A549 (cell line): ENCODE results near the gene TRIM26.

ENCODE experiments used
- CHD2 ChIP-seq: fragments of 150-350 bp; IDR thresholded peaks from 2 replicates; pipeline ENCODE4 v1.6.1; 2014; ENCODE audit warnings: low read length; ENCODE audit not compliant: partially characterized antibody
- EHMT2 ChIP-seq: fragments of 200-600 bp; sonication (generic); IDR thresholded peaks from 2 replicates; pipeline ENCODE4 v1.6.1; 2016; ENCODE audit warnings: antibody characterized with exemption, low read depth, mild to moderate bottlenecking, moderate library complexity
- POLR2A ChIP-seq: IDR thresholded peaks from 2 replicates; pipeline ENCODE4 v1.6.1; 2012; ENCODE audit warnings: mild to moderate bottlenecking, low read length
- TF ChIP-seq, protein P1 (sequence below): fragments of >200 bp; sonication (Bioruptor Twin); formaldehyde crosslinking; IDR thresholded peaks from 3 replicates; pipeline ENCODE4 v1.5.1; 2016
- TF ChIP-seq, protein P2 (sequence below): fragments of 200-600 bp; sonication (generic); IDR thresholded peaks from 2 replicates; pipeline ENCODE4 v1.6.1; 2016; ENCODE audit warnings: antibody characterized with exemption, mild to moderate bottlenecking, moderate library complexity

DNA sequence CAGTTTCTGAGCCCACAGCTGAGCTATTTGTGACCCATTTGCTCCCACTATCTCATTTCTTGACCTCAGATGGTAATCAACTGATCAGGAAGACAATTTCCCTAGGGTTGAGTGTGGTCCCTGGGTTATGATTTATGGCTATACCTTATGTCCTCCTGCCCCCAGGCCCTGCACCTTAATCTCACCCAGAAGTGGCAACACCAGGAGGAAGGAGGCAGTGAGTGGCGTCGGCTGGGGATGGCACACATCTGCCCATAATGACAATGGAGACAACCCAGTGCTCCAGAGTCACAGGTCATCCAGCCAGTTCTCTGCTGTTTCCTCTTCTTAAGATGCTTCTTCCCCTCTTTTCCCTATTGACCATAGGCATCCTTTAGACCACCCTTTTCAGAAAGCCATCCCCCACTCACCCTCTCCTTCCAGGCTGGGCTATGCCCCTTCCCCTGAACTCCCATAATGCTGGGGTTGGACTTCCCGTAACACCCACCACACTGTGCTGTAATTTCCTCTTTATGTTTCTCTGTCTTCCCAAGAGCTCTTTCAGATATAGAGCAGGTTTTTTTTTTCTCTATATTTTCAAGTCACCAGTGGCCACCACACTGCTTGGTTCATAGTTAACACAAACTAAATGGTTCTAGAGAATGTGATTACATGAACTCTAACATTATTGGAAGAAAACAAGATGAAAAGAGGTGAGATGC, 60.1 kb downstream of the TRIM26 start:
- TF ChIP-seq POLR2A (no peak), CHD2 (no peak), EHMT2 (no peak)
- TF ChIP-seq, protein P1, sequence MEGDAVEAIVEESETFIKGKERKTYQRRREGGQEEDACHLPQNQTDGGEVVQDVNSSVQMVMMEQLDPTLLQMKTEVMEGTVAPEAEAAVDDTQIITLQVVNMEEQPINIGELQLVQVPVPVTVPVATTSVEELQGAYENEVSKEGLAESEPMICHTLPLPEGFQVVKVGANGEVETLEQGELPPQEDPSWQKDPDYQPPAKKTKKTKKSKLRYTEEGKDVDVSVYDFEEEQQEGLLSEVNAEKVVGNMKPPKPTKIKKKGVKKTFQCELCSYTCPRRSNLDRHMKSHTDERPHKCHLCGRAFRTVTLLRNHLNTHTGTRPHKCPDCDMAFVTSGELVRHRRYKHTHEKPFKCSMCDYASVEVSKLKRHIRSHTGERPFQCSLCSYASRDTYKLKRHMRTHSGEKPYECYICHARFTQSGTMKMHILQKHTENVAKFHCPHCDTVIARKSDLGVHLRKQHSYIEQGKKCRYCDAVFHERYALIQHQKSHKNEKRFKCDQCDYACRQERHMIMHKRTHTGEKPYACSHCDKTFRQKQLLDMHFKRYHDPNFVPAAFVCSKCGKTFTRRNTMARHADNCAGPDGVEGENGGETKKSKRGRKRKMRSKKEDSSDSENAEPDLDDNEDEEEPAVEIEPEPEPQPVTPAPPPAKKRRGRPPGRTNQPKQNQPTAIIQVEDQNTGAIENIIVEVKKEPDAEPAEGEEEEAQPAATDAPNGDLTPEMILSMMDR = no peak
- TF ChIP-seq, protein P2, sequence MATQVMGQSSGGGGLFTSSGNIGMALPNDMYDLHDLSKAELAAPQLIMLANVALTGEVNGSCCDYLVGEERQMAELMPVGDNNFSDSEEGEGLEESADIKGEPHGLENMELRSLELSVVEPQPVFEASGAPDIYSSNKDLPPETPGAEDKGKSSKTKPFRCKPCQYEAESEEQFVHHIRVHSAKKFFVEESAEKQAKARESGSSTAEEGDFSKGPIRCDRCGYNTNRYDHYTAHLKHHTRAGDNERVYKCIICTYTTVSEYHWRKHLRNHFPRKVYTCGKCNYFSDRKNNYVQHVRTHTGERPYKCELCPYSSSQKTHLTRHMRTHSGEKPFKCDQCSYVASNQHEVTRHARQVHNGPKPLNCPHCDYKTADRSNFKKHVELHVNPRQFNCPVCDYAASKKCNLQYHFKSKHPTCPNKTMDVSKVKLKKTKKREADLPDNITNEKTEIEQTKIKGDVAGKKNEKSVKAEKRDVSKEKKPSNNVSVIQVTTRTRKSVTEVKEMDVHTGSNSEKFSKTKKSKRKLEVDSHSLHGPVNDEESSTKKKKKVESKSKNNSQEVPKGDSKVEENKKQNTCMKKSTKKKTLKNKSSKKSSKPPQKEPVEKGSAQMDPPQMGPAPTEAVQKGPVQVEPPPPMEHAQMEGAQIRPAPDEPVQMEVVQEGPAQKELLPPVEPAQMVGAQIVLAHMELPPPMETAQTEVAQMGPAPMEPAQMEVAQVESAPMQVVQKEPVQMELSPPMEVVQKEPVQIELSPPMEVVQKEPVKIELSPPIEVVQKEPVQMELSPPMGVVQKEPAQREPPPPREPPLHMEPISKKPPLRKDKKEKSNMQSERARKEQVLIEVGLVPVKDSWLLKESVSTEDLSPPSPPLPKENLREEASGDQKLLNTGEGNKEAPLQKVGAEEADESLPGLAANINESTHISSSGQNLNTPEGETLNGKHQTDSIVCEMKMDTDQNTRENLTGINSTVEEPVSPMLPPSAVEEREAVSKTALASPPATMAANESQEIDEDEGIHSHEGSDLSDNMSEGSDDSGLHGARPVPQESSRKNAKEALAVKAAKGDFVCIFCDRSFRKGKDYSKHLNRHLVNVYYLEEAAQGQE = no peak
